ENCODE results near the gene MICU2. TPM values are rescaled to one million over a fixed set of nuclear protein-coding genes. Genes with fewer than 3 reads are reported as not detected.

Gene MICU2
- total and polyA plus RNA-seq, 2 donors (not counting 3 experiments of a cell fraction or from before 2014, with no cell fraction given) = 24.0 to 36.7 TPM

DNA sequence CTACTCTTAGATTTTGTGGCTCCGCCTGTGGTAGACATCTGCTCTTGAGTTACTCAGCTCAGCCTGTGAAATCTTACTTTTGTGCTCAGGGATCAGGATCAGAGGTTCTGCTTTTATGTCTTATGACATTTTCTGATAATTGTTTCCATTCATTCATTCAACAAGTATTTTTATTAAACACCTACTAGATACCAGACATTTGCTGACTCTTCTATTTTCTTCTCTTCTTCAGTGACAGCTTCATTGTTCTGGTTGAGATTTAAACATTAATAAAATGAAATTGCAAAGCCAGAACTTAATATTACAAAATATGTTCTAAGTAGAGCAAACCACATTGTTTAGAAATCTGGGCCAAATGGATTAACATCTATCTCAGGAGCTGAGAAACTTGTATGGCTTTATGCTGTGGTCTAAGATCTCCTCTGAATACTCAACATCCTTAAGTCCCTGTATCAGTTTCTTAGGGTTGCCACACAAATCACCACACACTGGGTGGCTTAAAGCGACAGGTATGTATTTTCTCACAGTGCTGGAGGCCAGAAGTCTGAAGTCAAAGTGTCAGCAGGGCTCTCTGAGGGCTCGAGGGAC is 15.8 kb upstream of the MICU2 start:
- FAIRE-seq (no peak), DNase-seq (ENCODE audit: low read depth, low spot score) (no peak)
- TF ChIP-seq POLR2AphosphoS5 (IDR thresholded peaks at IDR 0.05; ENCODE audit: insufficient read depth, low read depth, low read length) = no peak
- no peak for TF ChIP-seq POLR2A (IDR thresholded peaks at IDR 0.05; ENCODE audit: low read depth, low read length)
- TF ChIP-seq CTCF (IDR thresholded peaks at IDR 0.05; ENCODE audit: extremely low read depth in 1 of 2, insufficient read depth in 1 of 2, low read depth in 1 of 2, low read length in 2 of 2) = no peak
- TF ChIP-seq JUN (IDR thresholded peaks at IDR 0.05; ENCODE audit: borderline replicate concordance, insufficient read depth, insufficient read length, low read depth) = no peak
- TF ChIP-seq MYC (IDR thresholded peaks at IDR 0.05; ENCODE audit: low read depth, low read length) = no peak
- TF ChIP-seq EZH2 (IDR thresholded peaks at IDR 0.05; ENCODE audit: borderline replicate concordance, low read depth, low read length, severe bottlenecking) = no peak
- Histone ChIP-seq H3K4me1 (ENCODE audit: control insufficient read depth, extremely low read depth, insufficient read depth, low read length) (no peaks in the 10 kb centered on the region), H3K9ac (replicated peaks; ENCODE audit: extremely low read depth, insufficient read depth, low read length) (no peak overlapping the region), H3K27ac (ENCODE audit: insufficient read depth, low read depth, low read length) (no peak overlapping the region), H3K4me3 (replicated peaks in 1 of 3; ENCODE audit: insufficient read depth in 1 of 3, low read depth in 1 of 3, low read length in 3 of 3) (no peak overlapping the region), H3K79me2 (ENCODE audit: control insufficient read depth, insufficient read depth, low read length) (no peaks in the 10 kb centered on the region), H4K20me1 (replicated peaks; ENCODE audit: control insufficient read depth, extremely low read depth, insufficient read depth, low read length) (no peaks in the 10 kb centered on the region), H3K27me3 (ENCODE audit: control insufficient read depth in 2 of 2, insufficient read depth in 2 of 2, low read length in 2 of 2) (peaks cover 7 to 10% of the 10 kb centered on the region in 2 experiments), H3K36me3 (ENCODE audit: control insufficient read depth in 2 of 2, extremely low read depth in 1 of 2, insufficient read depth in 2 of 2, low read length in 2 of 2) (no peaks in the 10 kb centered on the region), H3K9me1 (replicated peaks; ENCODE audit: control insufficient read depth, extremely low read depth, insufficient read depth, low read length) (no peaks in the 10 kb centered on the region), H3K9me3 (replicated peaks; ENCODE audit: control insufficient read depth, insufficient read depth, low read length) (no peaks in the 10 kb centered on the region), H2AFZ (ENCODE audit: low read depth, low read length) (no peak overlapping the region), H3K4me2 (ENCODE audit: insufficient read depth, low read length) (no peak overlapping the region)
- dilution Hi-C loops (cut with MboI; ENCODE audit: extremely low pct_ligation_motif_present, low sequenced_read_pairs) = no loop called here
- ChIA-PET CTCF (interaction anchor here (0.9 kb wide), 2 partner anchors 19 to 62 kb away, joined by 3 to 4 read pairs; no protein-coding TSS in a partner anchor), POLR2A (no interaction called here)
- BruUV-seq (replicated peaks) = no TSS peak
- intact Hi-C loops (cut with micrococcal nuclease) = no loop called here

All from endothelial cell of umbilical vein (primary cell).